DMS53 treated with DMSO at 0.1 percent for 48 hours (cell line): ENCODE results near the gene CROCC2.

Experiments
- DNase-seq: peaks from one replicate; lab custom pipeline; 2025; ENCODE audit not compliant: unreplicated experiment; lab: John Stamatoyannopoulos, UW

CROCC2 gene

DNA sequence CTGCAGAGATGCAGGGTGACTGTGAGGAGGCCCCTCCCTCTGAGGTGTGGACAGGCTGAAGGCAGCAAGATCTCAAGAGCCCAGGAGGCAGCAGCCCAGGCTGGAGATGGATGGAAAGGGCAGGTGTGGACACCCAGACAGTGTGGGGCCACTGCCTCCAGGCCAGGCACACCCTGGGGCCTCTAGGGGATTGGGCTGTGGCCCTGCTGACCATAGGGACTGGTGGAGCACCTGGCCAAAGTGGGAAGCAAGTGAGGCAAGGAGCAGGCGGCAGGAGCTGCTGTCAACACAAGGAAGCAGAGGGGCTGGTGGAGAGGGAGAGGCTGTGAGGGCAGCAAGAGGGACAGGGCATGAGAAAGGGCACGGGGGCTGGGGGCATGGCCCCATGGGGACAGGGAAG, 103.1 kb downstream of the CROCC2 start:
- DNase-seq = no peak

GRCh38 chr2:241009601-241010530, 103.7 kb downstream of the CROCC2 start:
- DNase-seq = no peak

- DNase-seq = no peak
Observed at GRCh38 chr2:241010531-241011295, 104.6 kb downstream of the CROCC2 start.

DNA sequence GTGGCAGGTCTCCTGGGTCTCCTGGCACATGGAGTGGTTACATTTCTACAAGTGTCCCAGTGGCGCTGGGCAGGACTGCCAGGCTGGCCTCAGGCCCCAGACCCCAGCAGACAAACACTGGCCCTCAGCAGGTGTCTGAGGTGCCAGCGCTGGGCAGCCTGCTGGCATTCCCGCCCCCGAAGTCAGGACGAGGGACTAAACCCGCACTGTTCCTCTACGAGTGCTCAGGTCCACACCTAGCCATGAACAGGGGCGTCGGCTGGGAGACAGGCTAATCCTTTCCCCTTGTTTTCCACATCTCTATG, 105.1 kb downstream of the CROCC2 start:
- no peak for DNase-seq

GRCh38 chr2:241011751-241012510, 105.8 kb downstream of the CROCC2 start:
- DNase-seq = no peak

DNA sequence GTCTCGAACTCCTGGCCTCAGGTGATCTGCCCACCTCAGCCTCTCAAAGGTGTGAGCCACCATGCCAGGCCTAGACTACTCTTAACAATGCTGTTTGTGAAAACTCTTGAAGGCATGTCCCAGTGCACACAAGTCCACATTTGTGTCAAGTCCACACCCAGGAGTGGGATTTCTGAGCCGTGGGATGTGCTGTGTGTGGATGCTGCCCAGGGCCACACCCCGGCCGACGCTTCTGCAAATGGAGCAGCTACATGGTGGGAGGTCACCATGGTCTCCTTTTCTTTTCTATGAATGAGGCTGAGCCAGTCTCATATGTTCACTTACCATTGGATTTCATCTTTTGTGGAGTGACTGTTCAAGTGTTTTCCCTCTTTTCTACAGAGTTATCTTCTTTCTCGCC, 108.1 kb downstream of the CROCC2 start:
- no peak for DNase-seq

DNA sequence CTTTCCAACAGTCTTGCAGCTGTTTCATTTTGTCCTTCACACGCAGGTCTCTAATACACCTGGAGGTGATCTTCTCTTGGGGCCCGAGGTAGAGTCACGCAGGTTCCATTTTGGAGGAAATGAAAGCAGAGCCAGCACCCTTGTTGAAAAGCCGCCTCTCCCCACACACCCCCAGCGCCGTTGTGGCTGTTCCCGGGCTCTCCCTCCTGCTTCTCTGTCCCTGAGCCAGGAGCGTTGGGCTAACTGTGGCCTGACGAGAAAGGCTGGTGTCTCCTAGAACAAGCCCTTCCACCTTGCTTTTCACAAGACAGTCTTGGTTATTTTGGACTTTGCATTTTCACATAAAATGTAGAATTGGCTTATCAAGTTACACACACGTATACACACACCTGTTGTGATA, 108.6 kb downstream of the CROCC2 start:
- no peak for DNase-seq

DNA sequence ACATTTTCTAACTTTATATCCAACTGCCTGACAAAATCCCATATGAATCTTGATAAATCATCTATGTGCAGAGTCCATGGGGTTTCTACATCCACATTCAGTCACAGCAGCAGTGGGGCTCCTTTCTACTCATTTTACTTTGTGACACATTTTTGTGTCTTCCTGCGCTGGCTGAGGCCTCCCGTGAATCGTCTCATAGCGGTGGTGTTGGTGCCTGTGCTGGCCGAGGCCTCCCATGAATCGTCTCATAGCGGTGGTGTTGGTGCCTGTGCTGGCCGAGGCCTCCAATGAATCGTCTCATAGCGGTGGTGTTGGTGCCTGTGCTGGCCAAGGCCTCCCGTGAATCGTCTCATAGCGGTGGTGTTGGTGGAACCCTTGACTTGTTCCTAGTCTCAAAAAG, 109.3 kb downstream of the CROCC2 start:
- DNase-seq = no peak

DNA sequence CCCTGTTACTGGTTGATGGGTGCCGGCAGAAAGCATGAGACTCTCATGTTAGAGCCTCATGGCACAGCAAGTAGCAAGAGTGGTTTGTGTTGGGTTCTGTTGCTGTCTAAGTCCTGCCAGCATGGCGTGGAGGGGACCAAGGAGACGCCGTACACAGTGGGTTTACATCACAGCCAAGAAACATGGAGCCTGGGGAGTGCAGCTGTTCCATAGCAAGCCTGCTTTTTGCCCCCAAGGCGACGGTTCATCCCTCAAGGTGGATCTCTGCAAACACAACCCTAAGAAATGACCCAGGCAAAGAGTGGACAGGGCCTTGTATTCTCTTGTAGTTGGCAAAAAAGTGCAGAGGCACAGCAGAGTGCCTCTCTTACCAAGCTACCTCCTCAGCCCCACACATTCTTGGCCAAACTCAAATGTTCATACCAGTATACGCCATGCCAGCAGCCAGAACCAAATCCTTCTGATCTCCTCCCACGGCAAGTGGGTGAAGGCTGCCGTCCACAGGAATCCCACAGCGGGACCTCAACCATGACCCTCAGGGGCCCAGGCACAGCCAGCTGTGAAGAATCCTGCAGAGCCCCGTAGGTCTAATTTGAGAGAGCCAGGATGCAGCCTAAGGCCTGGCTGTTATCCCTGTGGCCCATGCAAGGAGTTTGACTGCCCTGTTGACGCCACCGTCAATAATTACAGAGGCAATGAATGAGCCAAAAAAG, 111.2 kb downstream of the CROCC2 start:
- no peak for DNase-seq

- no peak for DNase-seq
Observed at GRCh38 chr2:241018051-241018891, 112.1 kb downstream of the CROCC2 start.

GRCh38 chr2:241019441-241020139, 113.5 kb downstream of the CROCC2 start:
- no peak for DNase-seq

DNA sequence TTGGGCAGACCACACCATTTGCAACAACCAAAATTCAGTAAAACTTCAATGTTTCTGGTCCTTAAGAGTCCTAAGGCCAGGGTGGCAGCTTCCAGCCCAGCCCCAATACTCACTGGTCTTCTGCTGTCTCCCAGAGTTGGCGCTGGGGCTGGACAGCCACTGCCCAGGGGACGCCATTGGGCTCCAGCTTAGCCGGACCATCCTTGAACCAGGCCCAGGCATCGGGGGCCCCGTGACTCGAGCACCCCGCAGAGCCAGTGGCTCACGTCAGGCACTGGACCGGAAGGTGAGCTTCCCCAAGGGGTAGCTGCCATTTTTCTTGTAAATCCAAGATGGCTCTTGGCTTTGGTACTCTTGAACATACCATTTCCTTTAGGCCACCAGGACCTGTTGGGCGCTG, 114.1 kb downstream of the CROCC2 start:
- no peak for DNase-seq

GRCh38 chr2:241020629-241021190, 114.6 kb downstream of the CROCC2 start:
- DNase-seq = no peak

- no peak for DNase-seq
Observed at GRCh38 chr2:241025639-241026038, 119.5 kb downstream of the CROCC2 start.

GRCh38 chr2:241029599-241030332, 123.6 kb downstream of the CROCC2 start:
- DNase-seq = no peak

DNA sequence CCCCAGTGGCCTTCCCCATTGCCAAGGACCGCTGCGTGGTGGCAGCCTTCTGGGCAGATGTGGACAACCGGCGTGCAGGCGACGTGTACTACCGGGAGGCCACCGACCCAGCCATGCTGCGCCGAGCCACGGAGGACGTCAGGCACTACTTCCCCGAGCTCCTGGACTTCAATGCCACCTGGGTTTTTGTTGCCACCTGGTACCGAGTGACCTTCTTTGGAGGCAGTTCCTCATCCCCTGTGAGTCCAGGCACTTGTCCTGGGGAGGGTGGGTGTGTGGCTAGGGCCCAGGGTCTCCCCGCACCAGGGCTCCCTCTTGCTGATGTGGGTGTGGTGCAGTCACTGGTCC, 124.2 kb downstream of the CROCC2 start:
- no peak for DNase-seq

GRCh38 chr2:241030883-241031282, 124.7 kb downstream of the CROCC2 start:
- DNase-seq = no peak

DNA sequence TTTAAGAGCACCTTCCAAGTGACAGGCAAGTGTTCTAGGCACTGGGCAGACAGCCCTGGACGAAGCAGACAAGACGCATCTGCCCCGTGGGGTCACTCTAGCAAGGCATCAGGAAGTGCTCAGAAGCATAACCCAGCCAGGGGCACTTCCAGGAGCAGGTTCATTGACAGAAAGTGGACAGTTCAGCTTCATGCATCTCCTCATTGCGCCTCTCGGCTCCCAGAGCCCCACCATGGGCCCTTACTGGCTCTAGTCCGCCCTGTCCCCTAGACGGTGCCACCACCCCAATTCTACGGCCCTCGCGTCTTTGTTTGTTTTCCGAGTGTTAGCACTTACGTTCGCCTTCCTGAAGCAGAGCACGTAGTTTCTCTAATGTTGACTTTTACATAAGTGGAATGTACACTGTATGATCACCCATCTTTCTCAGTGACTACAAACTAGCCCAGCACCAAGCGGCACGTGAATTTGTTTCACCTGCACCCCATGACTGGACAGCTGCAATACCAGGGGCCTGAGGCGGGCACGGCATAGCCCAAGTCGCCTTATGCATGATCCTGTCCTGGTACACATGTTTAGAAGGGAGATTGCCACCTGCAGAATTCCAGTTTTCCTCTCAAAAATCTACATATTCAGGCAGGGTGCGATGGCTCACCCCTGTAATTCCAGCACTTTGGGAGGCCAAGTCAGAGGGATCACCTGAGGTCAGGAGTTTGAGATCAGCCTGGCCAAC, 125.5 kb downstream of the CROCC2 start:
- DNase-seq = no peak
